Mesenchymal stem cell (in vitro differentiated cells and primary cell): Measurements from ENCODE around the gene TMEM233.

Experiments used
- DNase-seq: peaks from one replicate; pipeline ENCODE4 v3.0.0-alpha.2; 2013
- H2AFZ ChIP-seq: one replicate; pipeline ENCODE4 v1.6.1; 2013; ENCODE audit warnings: low read depth, mild to moderate bottlenecking, control low read depth, inconsistent platforms, low read length, moderate library complexity
- H2AK5ac ChIP-seq: 2 replicates; pipeline ENCODE4 v1.6.1; 2013; ENCODE audit warnings: low read length, moderate library complexity, mild to moderate bottlenecking, inconsistent platforms; ENCODE audit not compliant: severe bottlenecking
- H2BK120ac ChIP-seq: one replicate; pipeline ENCODE4 v1.6.1; 2013; ENCODE audit warnings: low read depth, mild to moderate bottlenecking, inconsistent platforms, low read length, moderate library complexity
- H2BK12ac ChIP-seq, 2 experiments: one replicate each; pipeline ENCODE4 v1.6.1; 2013; ENCODE audit warnings: inconsistent platforms in 2 of 2, low read length in 2 of 2, mild to moderate bottlenecking in 2 of 2, moderate library complexity in 2 of 2, control low read depth in 1 of 2
- H2BK15ac ChIP-seq: one replicate; pipeline ENCODE4 v1.6.1; 2013; ENCODE audit warnings: mild to moderate bottlenecking, low read depth, inconsistent platforms; ENCODE audit not compliant: poor library complexity, severe bottlenecking
- H2BK5ac ChIP-seq: 2 replicates; pipeline ENCODE4 v1.6.1; 2013; ENCODE audit warnings: low read depth, mild to moderate bottlenecking, low read length, control low read depth, inconsistent platforms; ENCODE audit not compliant: poor library complexity, severe bottlenecking
- H3K14ac ChIP-seq, 2 experiments: one replicate each; pipeline ENCODE4 v1.6.1; 2013; ENCODE audit warnings: inconsistent platforms in 2 of 2, low read length in 2 of 2, control low read depth in 1 of 2, mild to moderate bottlenecking in 1 of 2, moderate library complexity in 1 of 2
- H3K18ac ChIP-seq, 2 experiments: one replicate each; pipeline ENCODE4 v1.6.1; 2013; ENCODE audit warnings: inconsistent platforms in 2 of 2, low read length in 2 of 2, control low read depth in 1 of 2, low read depth in 1 of 2, mild to moderate bottlenecking in 1 of 2
- H3K23ac ChIP-seq, 2 experiments: one replicate each; pipeline ENCODE4 v1.6.1; 2013; ENCODE audit warnings: inconsistent platforms in 2 of 2, low read length in 2 of 2, mild to moderate bottlenecking in 2 of 2, moderate library complexity in 2 of 2, control low read depth in 1 of 2
- H3K27ac ChIP-seq: 2 replicates; pipeline ENCODE4 v1.5.1; 2013; ENCODE audit warnings: mild to moderate bottlenecking, moderate library complexity, low read length, control low read depth, inconsistent platforms; ENCODE audit not compliant: poor library complexity, severe bottlenecking
- H3K27me3 ChIP-seq, 2 experiments: 2 replicates each; pipeline versions ENCODE4 v1.6.1 to v1.7.0; 2013; ENCODE audit warnings: low read length in 2 of 2, mild to moderate bottlenecking in 2 of 2, moderate library complexity in 2 of 2, control low read depth in 1 of 2, inconsistent platforms in 1 of 2; ENCODE audit not compliant: control insufficient read depth in 1 of 2, insufficient read depth in 1 of 2
- H3K36me3 ChIP-seq, 2 experiments: 2 replicates each; pipeline versions ENCODE4 v1.6.1 to v1.7.0; 2013; ENCODE audit warnings: low read length in 2 of 2, control low read depth in 1 of 2, inconsistent platforms in 1 of 2, low read depth in 1 of 2, mild to moderate bottlenecking in 1 of 2; ENCODE audit not compliant: insufficient read depth in 2 of 2, control insufficient read depth in 1 of 2
- H3K4ac ChIP-seq, 2 experiments: one replicate each; pipeline ENCODE4 v1.6.1; 2013; ENCODE audit warnings: inconsistent platforms in 2 of 2, low read length in 2 of 2, mild to moderate bottlenecking in 2 of 2, moderate library complexity in 2 of 2, control low read depth in 1 of 2, low read depth in 1 of 2
- H3K4me1 ChIP-seq: 2 replicates; pipeline ENCODE4 v1.6.1; 2013; ENCODE audit warnings: low read depth, low read length, control low read depth; ENCODE audit not compliant: control insufficient read depth, insufficient read depth
- H3K4me2 ChIP-seq: 2 replicates; pipeline ENCODE4 v1.6.1; 2013; ENCODE audit warnings: low read length, mild to moderate bottlenecking, inconsistent platforms; ENCODE audit not compliant: poor library complexity, severe bottlenecking
- H3K4me3 ChIP-seq, 2 experiments: 2 replicates each; pipeline versions ENCODE4 v1.5.1 to v1.7.0; 2013; ENCODE audit warnings: low read length in 2 of 2, mild to moderate bottlenecking in 2 of 2, control low read depth in 1 of 2, low read depth in 1 of 2; ENCODE audit not compliant: insufficient read depth in 1 of 2
- H3K79me1 ChIP-seq: replicated peaks from 2 replicates; pipeline ENCODE4 v1.6.1; 2013; ENCODE audit warnings: mild to moderate bottlenecking, control low read depth, low read length, inconsistent platforms; ENCODE audit not compliant: poor library complexity, severe bottlenecking
- H3K9ac ChIP-seq: 2 replicates; pipeline ENCODE4 v1.7.0; 2013; ENCODE audit warnings: mild to moderate bottlenecking, low read length, moderate library complexity
- H3K9me3 ChIP-seq: 2 replicates; pipeline ENCODE4 v1.7.0; 2013; ENCODE audit warnings: mild to moderate bottlenecking, low read length; ENCODE audit not compliant: control insufficient read depth
- H4K8ac ChIP-seq: one replicate; pipeline ENCODE4 v1.6.1; 2013; ENCODE audit warnings: inconsistent platforms, mild to moderate bottlenecking, low read length, moderate library complexity
- H4K91ac ChIP-seq: one replicate; pipeline ENCODE4 v1.6.1; 2013; ENCODE audit warnings: mild to moderate bottlenecking, low read length, inconsistent platforms
- WGBS: methylation state at CpG from one replicate; pipeline ENCODE4 v1.1.7; 2013; ENCODE audit warnings: mixed read lengths; 5-methylcytosine and 5-hydroxymethylcytosine counted together

Gene TMEM233

DNA sequence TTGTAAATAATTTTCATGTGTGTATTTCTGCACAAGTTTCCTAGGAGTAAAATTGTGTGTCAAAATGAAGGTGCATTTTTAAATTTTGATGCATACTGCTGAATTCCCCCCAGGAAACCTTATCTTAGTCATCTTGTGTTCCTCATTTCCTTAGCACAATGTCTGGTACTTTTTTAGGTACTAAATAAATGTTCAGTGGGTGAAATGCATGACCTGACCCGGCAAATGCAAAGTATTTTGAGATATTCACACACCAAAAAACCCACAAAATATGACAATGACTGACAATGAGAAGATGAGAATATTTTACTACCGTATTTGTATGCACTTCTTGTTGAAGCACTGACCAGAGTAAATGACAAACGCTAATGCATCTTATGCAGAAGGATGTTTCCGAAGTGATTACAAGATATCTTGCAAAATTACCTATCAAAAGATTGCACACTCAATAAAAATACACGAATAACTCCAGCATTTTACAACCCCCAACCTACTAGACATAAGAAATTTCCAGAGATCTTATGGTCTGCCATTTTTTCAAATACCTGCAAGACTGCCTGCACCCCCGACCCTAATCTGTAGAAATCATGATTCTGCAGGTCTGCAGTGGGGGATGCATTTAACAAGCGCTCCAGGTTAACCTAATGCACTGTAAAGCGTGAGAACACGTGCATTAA, 73.5 kb downstream of the TMEM233 start:
- Histone ChIP-seq H2BK15ac (no peak overlapping the region), H2AK5ac (no peak overlapping the region), H2BK12ac (no peak overlapping the region), H2AFZ (no peak overlapping the region), H3K18ac (no peak overlapping the region), H3K23ac (no peak overlapping the region), H4K91ac (no peak overlapping the region), H2BK120ac (no peak overlapping the region), H2BK5ac (no peak overlapping the region), H3K9ac (peak overlapping the region; percentile 72), H3K79me1 (peaks cover under 1% of the 10 kb centered on the region), H3K27ac (no peak overlapping the region), H3K4me3 (peak overlapping the region in 1 of 2 experiments; percentile 90), H3K27me3 (peaks cover 0 to 5% of the 10 kb centered on the region in 2 experiments), H3K36me3 (peaks cover under 1 to 15% of the 10 kb centered on the region in 2 experiments), H3K9me3 (no peaks in the 10 kb centered on the region), H3K4me2 (peak overlapping the region; percentile 68), H3K4ac (no peak overlapping the region), H3K14ac (no peak overlapping the region), H3K4me1 (peaks cover 8% of the 10 kb centered on the region), H4K8ac (no peak overlapping the region)
- WGBS, result 45% methylated on average over 8 of the region's 9 CpGs
- no peak for DNase-seq

GRCh38 chr12:119667577-119668323, 74.2 kb downstream of the TMEM233 start, which contains the start of gene PRKAB1:
TSS of gene PRKAB1 (plus strand) at chr12:119668133. CDS start at chr12:119668245, 112 bp downstream.
- Histone ChIP-seq H3K36me3 (peaks cover 4 to 22% of the 10 kb centered on the region in 2 experiments), H4K91ac (peak within 1 kb of the TSS; percentile 64), H3K14ac (peak within 1 kb of the TSS in 1 of 2 experiments; percentile 76), H2BK120ac (peak within 1 kb of the TSS; percentile 86), H2AK5ac (no peak within 1 kb of the TSS), H3K18ac (peak within 1 kb of the TSS; percentile 83 to 85), H3K4me2 (peak within 1 kb of the TSS; percentile 68), H3K4ac (peak within 1 kb of the TSS; percentile 55 to 62), H3K79me1 (peaks cover 3% of the 10 kb centered on the region), H2BK15ac (peak within 1 kb of the TSS; percentile 15), H3K4me1 (peaks cover 8% of the 10 kb centered on the region), H4K8ac (peak within 1 kb of the TSS; percentile 83), H3K9ac (peak within 1 kb of the TSS; percentile 91), H3K4me3 (peak within 1 kb of the TSS; percentile 87 to 90), H3K27me3 (no peaks in the 10 kb centered on the region), H3K9me3 (no peaks in the 10 kb centered on the region), H3K27ac (peak within 1 kb of the TSS; percentile 53), H2AFZ (peak within 1 kb of the TSS; percentile 79), H3K23ac (no peak within 1 kb of the TSS), H2BK5ac (peak within 1 kb of the TSS; percentile 2), H2BK12ac (no peak within 1 kb of the TSS)
- peak; percentile 97 for DNase-seq
- under 1% methylated on average over 65 of the region's 69 CpGs for WGBS

- H3K4me1 ChIP-seq, result peaks cover 8% of the 10 kb centered on the region
- H2BK5ac ChIP-seq, result no peak overlapping the region
- peak overlapping the region; percentile 87 to 90 for H3K4me3 ChIP-seq
- H3K27me3 ChIP-seq, result no peaks in the 10 kb centered on the region
- H3K9me3 ChIP-seq, result no peaks in the 10 kb centered on the region
- H2BK12ac ChIP-seq, result no peak overlapping the region
- no peak overlapping the region for H3K14ac ChIP-seq
- H4K8ac ChIP-seq, result peak overlapping the region; percentile 83
- peak overlapping the region; percentile 83 to 85 for H3K18ac ChIP-seq
- DNase-seq, result no peak
- H3K36me3 ChIP-seq, result peaks cover 7 to 27% of the 10 kb centered on the region in 2 experiments
- H3K79me1 ChIP-seq, result peaks cover 5% of the 10 kb centered on the region
- WGBS, result 6% methylated on average over 14 of the region's 14 CpGs
- peak overlapping the region; percentile 91 for H3K9ac ChIP-seq
- no peak overlapping the region for H2AK5ac ChIP-seq
- no peak overlapping the region for H2BK120ac ChIP-seq
- peak overlapping the region; percentile 55 to 62 for H3K4ac ChIP-seq
- H2AFZ ChIP-seq, result peak overlapping the region; percentile 79
- no peak overlapping the region for H3K23ac ChIP-seq
- H2BK15ac ChIP-seq, result peak overlapping the region; percentile 15
- peak overlapping the region; percentile 45 for H3K4me2 ChIP-seq
- H3K27ac ChIP-seq, result peak overlapping the region; percentile 53
- H4K91ac ChIP-seq, result no peak overlapping the region
These were observed 74.8 kb downstream of the TMEM233 start for GRCh38 chr12:119668324-119668841.
